Activated CD8-positive, alpha-beta T cell treated with anti-CD3 and anti-CD28 coated beads for 36 hours (primary cell): ENCODE results near the gene ZFAND2B. TPM values are rescaled to one million over a fixed set of nuclear protein-coding genes. Genes with fewer than 3 reads are reported as not detected.

Experiments
- ATAC-seq: fragments of 200-7000 bp; cut with Tn5 transposase; one replicate; pipeline ENCODE4 v1.10.0; 2021; ENCODE audit warnings: mild to moderate bottlenecking, moderate library complexity
- CTCF ChIA-PET: fragments of 350-600 bp; sonication (Branson Sonifier 250); formaldehyde crosslinking; loops from one replicate; lab custom pipeline; 2021; ENCODE audit warnings: antibody characterized with exemption; lab: Charles Lee
- POLR2A ChIA-PET: fragments of 350-600 bp; sonication (Branson Sonifier 250); formaldehyde crosslinking; loops from one replicate; lab custom pipeline; 2021; ENCODE audit warnings: antibody characterized with exemption; lab: Charles Lee
- DNase-seq: peaks from one replicate; pipeline ENCODE4 v3.0.0-alpha.2; 2020
- H3K27ac Mint-ChIP-seq: one replicate; pipeline ENCODE4 v1.8.0; 2021; ENCODE audit warnings: mild to moderate bottlenecking, mixed read lengths
- H3K27me3 Mint-ChIP-seq: one replicate; pipeline ENCODE4 v1.8.0; 2021; ENCODE audit warnings: mixed read lengths
- H3K36me3 Mint-ChIP-seq: one replicate; pipeline ENCODE4 v1.8.0; 2021; ENCODE audit warnings: low read depth, mixed read lengths
- H3K4me1 Mint-ChIP-seq: one replicate; pipeline ENCODE4 v1.8.0; 2021; ENCODE audit warnings: low read depth, mixed read lengths
- H3K4me3 Mint-ChIP-seq: one replicate; pipeline ENCODE4 v1.8.0; 2021; ENCODE audit warnings: mild to moderate bottlenecking, moderate library complexity, mixed read lengths
- H3K9me3 Mint-ChIP-seq: one replicate; pipeline ENCODE4 v1.8.0; 2021; ENCODE audit warnings: mixed read lengths
- intact Hi-C: fragments of 100-400 bp; cut with micrococcal nuclease; formaldehyde crosslinking; loops from one replicate; pipeline ENCODE4 v1.10.0; 2022
- total RNA-seq, 2 experiments: library from RNA; stranded (reverse); gene quantifications; one replicate each; pipeline ENCODE4 v1.2.3, GENCODE V29; 2021
- TF ChIP-seq, protein P1 (sequence below): fragments of 200-600 bp; IDR thresholded peaks from one replicate; pipeline ENCODE4 v1.8.0; 2022; ENCODE audit warnings: antibody characterized with exemption, mild to moderate bottlenecking

Gene ZFAND2B
- total RNA-seq, 2 experiments from 2014 or later = 31.3 to 33.3 TPM

DNA sequence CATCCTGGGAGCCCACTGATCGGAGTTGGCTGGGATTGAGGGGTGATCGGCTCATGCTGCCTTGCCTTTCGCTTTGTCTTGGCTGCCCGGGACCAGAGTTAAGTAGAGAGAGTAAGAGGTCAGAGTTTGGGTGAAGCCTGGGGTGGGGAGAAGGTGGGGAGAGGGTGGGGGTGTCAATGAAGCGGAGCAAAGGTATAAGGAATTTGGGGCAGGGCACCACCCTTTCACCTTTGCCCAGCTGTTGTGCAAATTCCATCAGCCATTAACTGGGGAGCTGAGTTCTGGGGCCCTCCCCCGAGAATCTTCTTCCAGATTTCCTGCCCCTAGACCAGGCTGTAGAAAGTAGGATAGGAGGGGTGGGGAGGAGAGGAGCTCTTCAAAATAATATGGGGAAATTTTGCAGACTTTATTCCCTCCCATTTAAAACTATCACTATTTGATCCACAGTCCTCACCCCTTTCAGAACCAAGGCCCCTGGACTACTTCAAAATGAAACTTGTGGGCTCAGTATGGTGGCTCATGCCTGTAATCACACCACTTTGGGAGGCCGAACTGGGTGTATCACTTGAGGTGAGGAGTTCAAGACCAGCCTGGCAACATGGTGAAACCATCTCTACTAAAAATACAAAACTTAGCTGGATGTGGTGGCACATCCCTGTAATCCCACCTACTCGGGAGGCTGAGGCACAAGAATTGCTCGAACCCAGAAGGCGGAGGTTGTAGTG, 36.5 kb upstream of the ZFAND2B start, which contains the start of gene SLC23A3:
SLC23A3 (minus strand) TSS at position 100 of the 725 bp plus-strand sequence; CDS start at position 55, 45 bp downstream.
- no peaks in the 10 kb centered on the region for H3K27me3 Mint-ChIP-seq
- intact Hi-C loops = loop anchor here (5.0 kb wide), 1 partner anchor 37 kb away; the partner anchor contains the start of gene ZFAND2B
- TF ChIP-seq, protein P1, sequence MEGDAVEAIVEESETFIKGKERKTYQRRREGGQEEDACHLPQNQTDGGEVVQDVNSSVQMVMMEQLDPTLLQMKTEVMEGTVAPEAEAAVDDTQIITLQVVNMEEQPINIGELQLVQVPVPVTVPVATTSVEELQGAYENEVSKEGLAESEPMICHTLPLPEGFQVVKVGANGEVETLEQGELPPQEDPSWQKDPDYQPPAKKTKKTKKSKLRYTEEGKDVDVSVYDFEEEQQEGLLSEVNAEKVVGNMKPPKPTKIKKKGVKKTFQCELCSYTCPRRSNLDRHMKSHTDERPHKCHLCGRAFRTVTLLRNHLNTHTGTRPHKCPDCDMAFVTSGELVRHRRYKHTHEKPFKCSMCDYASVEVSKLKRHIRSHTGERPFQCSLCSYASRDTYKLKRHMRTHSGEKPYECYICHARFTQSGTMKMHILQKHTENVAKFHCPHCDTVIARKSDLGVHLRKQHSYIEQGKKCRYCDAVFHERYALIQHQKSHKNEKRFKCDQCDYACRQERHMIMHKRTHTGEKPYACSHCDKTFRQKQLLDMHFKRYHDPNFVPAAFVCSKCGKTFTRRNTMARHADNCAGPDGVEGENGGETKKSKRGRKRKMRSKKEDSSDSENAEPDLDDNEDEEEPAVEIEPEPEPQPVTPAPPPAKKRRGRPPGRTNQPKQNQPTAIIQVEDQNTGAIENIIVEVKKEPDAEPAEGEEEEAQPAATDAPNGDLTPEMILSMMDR = no peak
- peaks cover 26% of the 10 kb centered on the region for H3K4me1 Mint-ChIP-seq
- H3K27ac Mint-ChIP-seq = no peak within 1 kb of the TSS
- ChIA-PET POLR2A (interaction anchor here (0.9 to 1.7 kb wide), 4 partner anchors 46 to 89 kb away, joined by 3 to 5 read pairs (median 4); partner anchors contain the start of gene ABCB6), CTCF (interaction anchor here (0.8 to 9.4 kb wide), 21 partner anchors 11 to 160 kb away, joined by 3 to 98 read pairs (median 6); partner anchors contain the start of genes ABCB6, GLB1L, NHEJ1 and STK16)
- no peak within 1 kb of the TSS for H3K4me3 Mint-ChIP-seq
- ATAC-seq (peak; percentile 26), DNase-seq (peak; percentile 22)
- H3K36me3 Mint-ChIP-seq = peaks cover 14% of the 10 kb centered on the region
- H3K9me3 Mint-ChIP-seq = no peaks in the 10 kb centered on the region

DNA sequence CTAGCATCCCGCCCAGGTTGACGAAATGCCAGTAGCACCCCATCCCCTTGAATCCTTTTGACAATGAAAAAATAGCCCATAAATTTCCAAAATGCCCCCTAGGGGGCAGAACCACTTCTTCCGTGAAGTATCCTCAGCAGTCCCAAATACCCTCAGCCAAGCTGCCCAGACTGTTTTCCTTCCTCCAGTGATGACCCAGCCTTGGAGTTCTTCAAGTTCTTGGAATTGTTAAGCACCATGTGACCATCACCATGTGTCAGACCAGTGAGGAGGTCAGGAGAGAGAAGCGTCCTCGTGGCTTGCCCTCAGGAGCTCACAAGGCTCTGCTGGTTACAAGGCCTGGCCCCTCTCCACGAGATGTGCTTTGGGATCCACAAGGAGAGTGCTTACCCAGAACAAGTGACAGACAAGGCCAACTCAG, 35.3 kb upstream of the ZFAND2B start:
- TF ChIP-seq, protein P1 = peak; percentile 94
- ChIA-PET CTCF (interaction anchor here (0.9 to 9.4 kb wide), 28 partner anchors 10 to 191 kb away, joined by 3 to 98 read pairs (median 6); partner anchors contain the start of genes ABCB6, ANKZF1, ATG9A and DNAJB2), POLR2A (interaction anchor here (0.6 to 1.7 kb wide), 8 partner anchors 9 to 73 kb away, joined by 3 to 7 read pairs (median 4); no protein-coding TSS in a partner anchor)
- Mint-ChIP-seq H3K36me3 (peaks cover 14% of the 10 kb centered on the region), H3K4me1 (peaks cover 34% of the 10 kb centered on the region), H3K4me3 (no peak overlapping the region), H3K27ac (no peak overlapping the region), H3K9me3 (no peaks in the 10 kb centered on the region), H3K27me3 (no peaks in the 10 kb centered on the region)
- peak; percentile 53 for ATAC-seq
- intact Hi-C loops = loop anchor here (5.0 kb wide), 1 partner anchor 36 kb away; the partner anchor contains the start of gene ZFAND2B
- peak; percentile 42 for DNase-seq

DNA sequence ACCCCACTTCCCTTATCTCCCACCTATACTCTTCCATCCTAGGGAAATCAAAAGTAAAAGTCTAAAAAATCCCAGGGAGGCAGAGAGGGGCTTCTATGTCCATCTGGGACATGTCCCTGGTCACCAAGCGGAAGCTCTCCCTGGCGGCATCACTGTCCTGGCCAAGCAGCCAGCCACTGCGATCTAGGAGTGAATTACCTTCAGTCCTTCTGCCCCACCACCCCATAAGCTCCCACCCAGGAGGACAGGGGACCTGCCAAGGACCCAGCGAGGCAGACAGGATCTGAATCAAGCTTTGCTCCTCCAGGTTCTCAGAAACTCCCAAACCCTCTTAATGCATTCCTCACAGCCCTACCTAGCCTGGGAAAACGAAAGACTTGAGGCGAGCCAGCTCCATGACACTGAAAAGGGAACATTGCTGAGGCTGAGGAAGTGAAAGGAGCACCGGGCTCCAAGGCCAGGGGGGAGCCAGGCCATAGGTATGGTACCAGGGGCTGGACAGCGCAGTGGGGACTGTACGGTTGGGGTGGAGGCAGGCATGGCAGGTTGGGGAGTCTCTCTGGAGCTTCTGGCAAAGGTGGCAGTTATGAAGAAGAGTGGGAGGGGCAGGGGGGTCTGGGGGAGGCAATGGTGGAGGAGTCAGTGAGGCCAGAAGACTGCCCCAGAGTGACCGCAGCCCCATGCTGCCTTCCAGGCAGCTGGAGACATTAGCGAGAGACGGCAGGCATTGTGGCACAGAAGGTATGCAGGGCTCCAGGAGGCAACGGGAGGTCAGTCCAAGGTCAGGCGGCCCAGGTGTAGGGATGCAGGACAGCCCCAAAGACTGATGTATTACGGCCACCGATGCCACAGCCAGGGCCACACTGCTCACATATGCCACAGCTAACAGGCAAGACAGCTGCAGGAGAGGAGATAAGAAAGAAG, 34.1 kb upstream of the ZFAND2B start:
- no peak overlapping the region for H3K4me3 Mint-ChIP-seq

DNA sequence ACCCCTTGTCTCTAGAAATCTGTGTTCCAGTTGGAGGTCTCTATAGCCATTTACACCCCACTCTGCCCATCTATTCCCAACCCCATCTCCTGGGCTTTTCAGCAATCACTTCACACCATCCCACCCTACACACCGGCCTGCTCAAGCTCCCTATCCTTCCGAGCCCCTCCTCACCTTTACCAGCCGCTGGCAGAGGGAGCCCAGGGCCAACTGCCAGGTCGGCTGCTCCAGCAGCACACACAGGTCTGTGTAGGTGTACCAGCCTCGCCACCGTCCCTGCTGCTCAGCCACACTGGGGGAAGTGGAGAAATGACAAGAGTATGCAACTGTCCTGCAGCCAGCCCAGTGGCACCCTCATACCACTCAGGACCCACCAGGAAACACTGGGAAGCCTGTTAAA, 33.4 kb upstream of the ZFAND2B start:
- peaks cover 34% of the 10 kb centered on the region for H3K4me1 Mint-ChIP-seq
- POLR2A ChIA-PET = interaction anchor here (1.2 to 1.7 kb wide), 4 partner anchors 27 to 76 kb away, joined by 3 to 10 read pairs (median 6); partner anchors contain the start of genes ANKZF1 and ATG9A
- ATAC-seq (no peak), DNase-seq (no peak)
- CTCF ChIA-PET = interaction anchor here (1.0 to 9.4 kb wide), 11 partner anchors 10 to 126 kb away, joined by 4 to 98 read pairs (median 12); partner anchors contain the start of genes ABCB6, ANKZF1, ATG9A and GLB1L
- TF ChIP-seq, protein P1 = no peak
- no peak overlapping the region for H3K4me3 Mint-ChIP-seq
- H3K27ac Mint-ChIP-seq = no peak overlapping the region
- intact Hi-C loops = loop anchor here (5.0 kb wide), 1 partner anchor 34 kb away; the partner anchor contains the start of gene ZFAND2B
- H3K9me3 Mint-ChIP-seq = no peaks in the 10 kb centered on the region
- peaks cover 14% of the 10 kb centered on the region for H3K36me3 Mint-ChIP-seq
- no peaks in the 10 kb centered on the region for H3K27me3 Mint-ChIP-seq

More for the DNA sequence above, 34.1 kb upstream of the ZFAND2B start:
- no peak for ATAC-seq
- no peaks in the 10 kb centered on the region for H3K9me3 Mint-ChIP-seq
- no peak for DNase-seq
- no peaks in the 10 kb centered on the region for H3K27me3 Mint-ChIP-seq
- ChIA-PET CTCF (interaction anchor here (0.9 to 9.4 kb wide), 18 partner anchors 9 to 192 kb away, joined by 3 to 98 read pairs (median 8); partner anchors contain the start of genes ABCB6, ANKZF1, ATG9A and DNAJB2), POLR2A (interaction anchor here (1.1 to 1.7 kb wide), 9 partner anchors 8 to 76 kb away, joined by 3 to 10 read pairs (median 5); partner anchors contain the start of genes ANKZF1 and ATG9A)
- intact Hi-C loops = loop anchor here (5.0 kb wide), 1 partner anchor 35 kb away; the partner anchor contains the start of gene ZFAND2B
- H3K4me1 Mint-ChIP-seq = peaks cover 34% of the 10 kb centered on the region
- TF ChIP-seq, protein P1 = no peak
- H3K36me3 Mint-ChIP-seq = peaks cover 12% of the 10 kb centered on the region
- no peak overlapping the region for H3K27ac Mint-ChIP-seq
